ENCODE measurements around the gene MON1A. TPM values are rescaled to one million over a fixed set of nuclear protein-coding genes. Genes with fewer than 3 reads are reported as not detected.

MON1A gene
- total and polyA plus RNA-seq, 2 experiments from 2014 or later: 6.4 to 12.1 TPM

GRCh38 chr3:49924683-49925082 lies 4.9 kb downstream of the MON1A start:
- Mint-ChIP-seq H3K4me1 (peaks cover 7% of the 10 kb centered on the region; the same call in 2 of the 3 replicates), H3K27ac (no peak overlapping the region), H3K36me3 (ENCODE audit: low read depth) (no peaks in the 10 kb centered on the region), H3K27me3 (ENCODE audit: insufficient read depth, low read depth, poor library complexity) (peaks cover 6% of the 10 kb centered on the region), H3K4me3 (no peak overlapping the region), H3K9me3 (no peaks in the 10 kb centered on the region)
- H3K4me2 ChIP-seq: no peak overlapping the region
- H2AFZ ChIP-seq: no peak overlapping the region
- H3F3A ChIP-seq (replicated peaks; ENCODE audit: low read depth): 0 out of 2 replicates have a peak, but pooled peaks cover 5% of the 10 kb centered on the region
- no peaks in the 10 kb centered on the region for H3K79me2 ChIP-seq (replicated peaks; ENCODE audit: insufficient read depth)
- H3K9me2 ChIP-seq (ENCODE audit: insufficient read depth): no peaks in the 10 kb centered on the region
- peaks cover 7% of the 10 kb centered on the region; the same call in 1 of the 2 replicates for H3K4me1 ChIP-seq (ENCODE audit: insufficient read depth)
- H3K4me3 ChIP-seq: no peak overlapping the region
- no peaks in the 10 kb centered on the region for H4K20me1 ChIP-seq (replicated peaks; ENCODE audit: insufficient read depth)
- DNase-seq (ENCODE audit: low spot score) (no peak), ATAC-seq (no peak)
- no peaks in the 10 kb centered on the region for H3K27me3 ChIP-seq (ENCODE audit: insufficient read depth)
- no peak overlapping the region for H3K27ac ChIP-seq (ENCODE audit: low read depth)
- TF ChIP-seq POLR2AphosphoS5 (IDR thresholded peaks at IDR 0.05; ENCODE audit: low read depth): no peak
- no peak for TF ChIP-seq ZNF331 (CRISPR knock-in tag; IDR thresholded peaks at IDR 0.05; ENCODE audit: low read depth)
- TF ChIP-seq ETS1 (IDR thresholded peaks at IDR 0.05): no peak
- TF ChIP-seq CTCF (conservative IDR thresholded peaks at IDR 0.05; ENCODE audit: low read depth in 2 of 2): no peak
- TF ChIP-seq EZH2 (IDR thresholded peaks at IDR 0.05; ENCODE audit: low read depth, unreplicated experiment): no peak
- no peak for TF ChIP-seq CREB1 (CRISPR knock-in tag; IDR thresholded peaks at IDR 0.05; ENCODE audit: low read depth)
- TF ChIP-seq EZH2phosphoT487 (IDR thresholded peaks at IDR 0.05; ENCODE audit: unreplicated experiment): no peak
- no peak for TF ChIP-seq JUNB (IDR thresholded peaks at IDR 0.05; ENCODE audit: unreplicated experiment)
- TF ChIP-seq REST (IDR thresholded peaks at IDR 0.05; ENCODE audit: unreplicated experiment): no peak
- no peak for TF ChIP-seq ZNF462 (CRISPR knock-in tag; IDR thresholded peaks at IDR 0.05)
- H3K36me3 ChIP-seq (ENCODE audit: insufficient read depth): no peaks in the 10 kb centered on the region

All from GM23338 (cell line).